ENCODE data around the gene ARPC1B.

- TF ChIP-seq HNF4A (conservative IDR thresholded peaks at IDR 0.05), result no peak
- TF ChIP-seq RXRA (IDR thresholded peaks at IDR 0.05), result no peak
- TF ChIP-seq GABPA (IDR thresholded peaks at IDR 0.05 in 1 of 2, conservative IDR thresholded peaks at IDR 0.05 in 1 of 2), result no peak
- TF ChIP-seq TAF1 (conservative IDR thresholded peaks at IDR 0.05), result no peak
- no peak for TF ChIP-seq CTCF (IDR thresholded peaks at IDR 0.05; ENCODE audit: low read depth, low read length, missing input control)
Measured at GRCh38 chr7:99380823-99381663, 6.5 kb downstream of the ARPC1B start.

Data from liver (tissue), 3 donors.